Measurements from ENCODE around the gene ZNF488. TPM values are rescaled to one million over a fixed set of nuclear protein-coding genes. Genes with fewer than 3 reads are reported as not detected.

Gene ZNF488
- total RNA-seq, 4 donors from 2014 or later = 0.11 TPM; not detected in 3

- H3K4me3 ChIP-seq = no peak overlapping the region
- H3K27ac ChIP-seq (replicated peaks in 1 of 4) = no peak overlapping the region
- intact Hi-C loops (cut with DNase I) = no loop called here
- peaks cover 0 to 10% (median 2%) of the 10 kb centered on the region in 4 donors for H3K4me1 ChIP-seq
- 86% methylated on average over 6 of the region's 6 CpGs for WGBS
- H3K36me3 ChIP-seq = no peaks in the 10 kb centered on the region
- H3K9me3 ChIP-seq = no peaks in the 10 kb centered on the region
- no peak for DNase-seq (ENCODE audit: extremely low spot score)
- TF ChIP-seq POLR2AphosphoS5 (IDR thresholded peaks at IDR 0.05) = no peak
- TF ChIP-seq POLR2A (IDR thresholded peaks at IDR 0.05; ENCODE audit: low read depth) = no peak
- no peak for TF ChIP-seq CTCF (IDR thresholded peaks at IDR 0.05)
- no peak for TF ChIP-seq EP300 (IDR thresholded peaks at IDR 0.05)
- no peaks in the 10 kb centered on the region for H3K27me3 ChIP-seq
Measured at GRCh38 chr10:47333532-47333931, 50.6 kb downstream of the ZNF488 start.

DNA sequence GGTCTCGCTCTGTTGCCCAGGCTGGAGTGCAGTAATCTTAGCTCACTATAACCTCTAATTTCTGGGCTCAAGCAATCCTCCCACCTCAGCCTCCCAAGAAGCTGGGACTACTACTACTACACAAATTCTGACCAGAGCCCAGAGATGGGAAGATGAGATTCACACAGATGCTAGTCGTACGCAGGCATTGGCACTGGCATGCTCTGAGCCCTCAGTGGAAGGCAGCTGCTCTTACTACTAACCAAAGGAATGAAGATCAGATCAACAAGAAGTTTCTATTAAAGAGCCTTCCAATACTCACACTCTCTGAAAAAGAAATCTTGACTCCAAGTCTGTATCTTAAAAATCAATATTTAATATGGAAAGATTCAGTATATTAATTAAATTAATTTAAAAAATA, 51.1 kb downstream of the ZNF488 start:
- no peaks in the 10 kb centered on the region for H3K9me3 ChIP-seq
- H3K36me3 ChIP-seq = no peaks in the 10 kb centered on the region
- TF ChIP-seq EP300 (IDR thresholded peaks at IDR 0.05) = no peak
- no peak for TF ChIP-seq CTCF (IDR thresholded peaks at IDR 0.05)
- no peak for TF ChIP-seq POLR2A (IDR thresholded peaks at IDR 0.05; ENCODE audit: low read depth)
- no peak for TF ChIP-seq POLR2AphosphoS5 (IDR thresholded peaks at IDR 0.05)
- 84% methylated on average over 3 of the region's 3 CpGs for WGBS
- H3K27me3 ChIP-seq = no peaks in the 10 kb centered on the region
- DNase-seq (ENCODE audit: extremely low spot score) = no peak
- intact Hi-C loops (cut with DNase I) = no loop called here
- H3K4me3 ChIP-seq = no peak overlapping the region
- no peak overlapping the region for H3K27ac ChIP-seq (replicated peaks in 1 of 4)
- peaks cover 0 to 10% (median 2%) of the 10 kb centered on the region in 4 donors for H3K4me1 ChIP-seq

DNA sequence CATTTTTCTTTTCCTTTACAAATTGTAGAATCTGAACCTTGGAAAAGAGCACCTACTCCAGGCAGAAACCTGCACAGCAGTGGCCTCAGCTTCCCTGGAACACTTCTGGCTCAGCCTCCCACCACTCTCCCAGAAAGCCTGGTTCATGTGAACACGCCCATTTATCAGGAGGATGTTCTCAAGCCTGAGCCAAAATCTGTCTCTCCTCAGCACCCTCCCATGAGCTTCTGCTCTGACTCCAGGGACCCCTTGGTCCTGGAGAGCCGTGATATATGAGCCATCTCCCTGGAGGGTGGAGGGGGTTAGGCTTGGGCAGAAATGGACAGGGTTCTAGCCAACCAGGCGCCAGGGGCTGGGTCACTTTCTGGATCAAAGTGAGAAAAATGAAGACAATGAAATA, 51.7 kb downstream of the ZNF488 start:
- no peak for TF ChIP-seq POLR2A (IDR thresholded peaks at IDR 0.05; ENCODE audit: low read depth)
- TF ChIP-seq EP300 (IDR thresholded peaks at IDR 0.05) = no peak
- no peak for TF ChIP-seq CTCF (IDR thresholded peaks at IDR 0.05)
- no peak for TF ChIP-seq POLR2AphosphoS5 (IDR thresholded peaks at IDR 0.05)
- Histone ChIP-seq H3K27ac (replicated peaks in 1 of 4) (no peak overlapping the region), H3K27me3 (no peaks in the 10 kb centered on the region), H3K36me3 (no peaks in the 10 kb centered on the region), H3K4me1 (peaks cover 0 to 10% (median 2%) of the 10 kb centered on the region in 4 donors), H3K4me3 (no peak overlapping the region), H3K9me3 (no peaks in the 10 kb centered on the region)
- intact Hi-C loops (cut with DNase I) = no loop called here
- 71% methylated on average over 3 of the region's 3 CpGs for WGBS
- no peak for DNase-seq (ENCODE audit: extremely low spot score)

DNA sequence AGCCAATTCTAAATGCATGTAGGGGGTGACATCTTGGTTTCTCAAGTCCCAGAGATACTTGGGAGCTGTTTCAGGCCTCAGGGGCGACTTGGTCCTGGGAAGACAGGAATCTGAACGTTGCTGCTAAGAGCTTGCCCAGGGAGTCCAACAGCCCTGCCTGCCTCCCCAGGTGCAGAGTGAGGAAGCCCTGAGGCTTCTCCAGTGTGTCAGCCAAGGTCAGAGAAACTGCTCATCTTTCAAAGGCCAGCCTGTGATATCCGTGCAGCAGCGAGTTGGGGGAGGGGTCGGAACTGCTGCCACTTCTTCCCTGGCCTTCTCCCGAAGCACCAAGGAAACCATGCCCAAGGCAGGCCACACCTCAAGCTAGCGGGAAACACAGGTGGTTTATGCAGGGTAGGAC, 52.1 kb downstream of the ZNF488 start:
- no peak for TF ChIP-seq EP300 (IDR thresholded peaks at IDR 0.05)
- TF ChIP-seq CTCF (IDR thresholded peaks at IDR 0.05) = no peak
- TF ChIP-seq POLR2A (IDR thresholded peaks at IDR 0.05; ENCODE audit: low read depth) = no peak
- no peak for TF ChIP-seq POLR2AphosphoS5 (IDR thresholded peaks at IDR 0.05)
- intact Hi-C loops (cut with DNase I) = no loop called here

GRCh38 chr10:47331491-47331890, 52.6 kb downstream of the ZNF488 start:
- Histone ChIP-seq H3K27ac (replicated peaks in 1 of 4) (no peak overlapping the region), H3K36me3 (no peaks in the 10 kb centered on the region), H3K4me3 (no peak overlapping the region), H3K4me1 (peaks cover 0 to 5% (median 2%) of the 10 kb centered on the region in 4 donors), H3K9me3 (no peaks in the 10 kb centered on the region), H3K27me3 (no peaks in the 10 kb centered on the region)
- TF ChIP-seq POLR2A (IDR thresholded peaks at IDR 0.05; ENCODE audit: low read depth) (no peak), CTCF (IDR thresholded peaks at IDR 0.05) (no peak), POLR2AphosphoS5 (IDR thresholded peaks at IDR 0.05) (no peak), EP300 (IDR thresholded peaks at IDR 0.05) (no peak)
- intact Hi-C loops (cut with DNase I) = no loop called here
- no peak for DNase-seq (ENCODE audit: extremely low spot score)
- WGBS = 100% methylated on average over 8 of the region's 9 CpGs

More for the DNA sequence above, 52.1 kb downstream of the ZNF488 start:
- Histone ChIP-seq H3K36me3 (no peaks in the 10 kb centered on the region), H3K9me3 (no peaks in the 10 kb centered on the region), H3K4me3 (no peak overlapping the region), H3K27me3 (no peaks in the 10 kb centered on the region), H3K4me1 (peaks cover 0 to 10% (median 2%) of the 10 kb centered on the region in 4 donors), H3K27ac (replicated peaks in 1 of 4) (no peak overlapping the region)
- DNase-seq (ENCODE audit: extremely low spot score) = no peak
- 87% methylated on average over 7 of the region's 7 CpGs for WGBS

Data from esophagus muscularis mucosa (tissue), 4 donors.